Spleen (tissue), 11 donors: ENCODE results near the gene IL22RA2. TPM values are rescaled to one million over a fixed set of nuclear protein-coding genes. Genes with fewer than 3 reads are reported as not detected.

Experiments
- DNase-seq: peaks from one replicate; pipeline ENCODE4 v3.0.0-alpha.2; 2020
- H3K27ac ChIP-seq, 8 donors: fragments of 200-600 bp; sonication (generic) in 7 of 8; 1 replicate in 4 of 8; 2 replicates in 4 of 8; pipeline versions ENCODE4 v1.5.0 to v1.8.0; 2016 to 2021; ENCODE audit warnings: inconsistent platforms in 4 of 8, mild to moderate bottlenecking in 4 of 8, moderate library complexity in 1 of 8
- H3K27me3 ChIP-seq, 7 donors: fragments of 200-600 bp; sonication (generic) in 6 of 7; replicated peaks in 1 of 7; 1 replicate in 4 of 7; 2 replicates in 3 of 7; pipeline versions ENCODE4 v1.5.0 to v1.8.0; 2016 to 2021; ENCODE audit warnings: inconsistent platforms in 3 of 7, mild to moderate bottlenecking in 1 of 7
- H3K36me3 ChIP-seq, 6 donors: fragments of 200-600 bp; sonication (generic) in 5 of 6; 1 replicate in 4 of 6; 2 replicates in 2 of 6; pipeline versions ENCODE4 v1.5.0 to v1.8.0; 2016 to 2021; ENCODE audit warnings: inconsistent platforms in 2 of 6
- H3K4me1 ChIP-seq, 6 donors: fragments of 200-600 bp; sonication (generic) in 5 of 6; 1 replicate in 3 of 6; 2 replicates in 3 of 6; pipeline versions ENCODE4 v1.5.0 to v1.8.0; 2016 to 2021; ENCODE audit warnings: inconsistent platforms in 3 of 6
- H3K4me3 ChIP-seq, 8 donors: fragments of 200-600 bp; sonication (generic) in 7 of 8; 1 replicate in 4 of 8; 2 replicates in 4 of 8; pipeline versions ENCODE4 v1.5.0 to v1.8.0; 2016 to 2021; ENCODE audit warnings: inconsistent platforms in 4 of 8, mild to moderate bottlenecking in 4 of 8, moderate library complexity in 2 of 8
- H3K9me3 ChIP-seq, 8 donors: fragments of 200-600 bp; sonication (generic) in 7 of 8; 1 replicate in 4 of 8; 2 replicates in 4 of 8; pipeline versions ENCODE4 v1.5.0 to v1.8.0; 2016 to 2021; ENCODE audit warnings: inconsistent platforms in 4 of 8
- CTCF ChIP-seq, 11 experiments: fragments of 200-600 bp in 7 of 11; fragments of 450-650 bp in 4 of 11; sonication (generic) in 4 of 11; IDR thresholded peaks in 8 of 11; conservative IDR thresholded peaks in 3 of 11; 1 replicate in 7 of 11; 2 replicates in 4 of 11; pipeline versions ENCODE4 v1.4.0 to v1.8.0; 2016 to 2021; ENCODE audit warnings: antibody characterized with exemption in 11 of 11, inconsistent platforms in 4 of 11, mild to moderate bottlenecking in 1 of 11
- POLR2A ChIP-seq, 3 donors: fragments of 450-650 bp; IDR thresholded peaks; one replicate each; pipeline ENCODE4 v1.5.1; 2017; ENCODE audit warnings: antibody characterized with exemption in 3 of 3, mild to moderate bottlenecking in 1 of 3
- POLR2AphosphoS5 ChIP-seq, 3 donors: sonication (generic); formaldehyde crosslinking; IDR thresholded peaks; one replicate each; pipeline ENCODE4 v1.5.1; 2017; ENCODE audit warnings: antibody characterized with exemption in 3 of 3
- WGBS, 5 donors: extraction: QIAGEN DNeasy Blood & Tissue Kit in 3 of 5; methylation state at CpG; one replicate each; pipeline versions ENCODE4 v1.1.5 to v1.1.7; 2013 to 2018; 5-methylcytosine and 5-hydroxymethylcytosine counted together
- intact Hi-C: fragments of 100-400 bp; cut with DNase I; formaldehyde crosslinking; loops from one replicate; pipeline ENCODE4 v1.15.0; 2023; ENCODE audit warnings: low total_unique reads
- polyA plus RNA-seq, 3 donors: library from polyadenylated mRNA; stranded (reverse); fragments of 200-250 nt; gene quantifications; one replicate each; pipeline ENCODE4 v1.2.1, GENCODE V29; 2013
- total RNA-seq, 7 donors: library from RNA; depleted of rRNA in 3 of 7; stranded (reverse); fragments of >200 nt in 3 of 7; fragmentation: NEBNext Ultra II Directional in 4 of 7; extraction: Animal tissue kit (Norgen Biotek cat#: 25700) in 4 of 7; gene quantifications; one replicate each; pipeline versions ENCODE4 v1.1.0 to v1.2.1, GENCODE V29; 2016 to 2021
- donor health status: healthy with polysubstance abuse.
- donor health status: DM: no; HTN: no; CAD: no; lungs with moderate emphysema.
- donor health status: DM: no; HTN: no; CAD: no.
- donor health status: Bipolar disorder and iron deficiency.
- donor health status: healthy.
- donor health status: DM: no; HTN: no; CAD: no.
- donor health status: DM: yes; HTN: yes; CAD: no.

Gene IL22RA2
- total and polyA plus RNA-seq, 10 donors, result 0.06 to 2.1 (median 0.19) TPM; not detected in 5

GRCh38 chr6:137121401-137121997 lies 51.9 kb downstream of the IL22RA2 start:
- intact Hi-C loops, result no loop called here
- no peak overlapping the region for H3K4me3 ChIP-seq
- H3K36me3 ChIP-seq, result no peaks in the 10 kb centered on the region
- peaks cover 0 to 29% (median 24%) of the 10 kb centered on the region in 8 donors for H3K9me3 ChIP-seq
- peak overlapping the region in 4 of 8 donors; percentile 8 to 40 (median 26) for H3K27ac ChIP-seq
- H3K27me3 ChIP-seq, result no peaks in the 10 kb centered on the region
- H3K4me1 ChIP-seq, result peaks cover 0 to 33% (median 5%) of the 10 kb centered on the region in 6 donors
- 77 to 87% (median 80%) methylated on average over 2 of the region's 2 CpGs for WGBS, 5 donors
- no peak for DNase-seq
- no peak for TF ChIP-seq CTCF (IDR thresholded peaks at IDR 0.05 in 8 of 11, conservative IDR thresholded peaks at IDR 0.05 in 3 of 11)

- no peak overlapping the region for H3K4me3 ChIP-seq
- no peak for DNase-seq
- no peaks in the 10 kb centered on the region for H3K36me3 ChIP-seq
- TF ChIP-seq POLR2AphosphoS5 (IDR thresholded peaks at IDR 0.05) (no peak), POLR2A (IDR thresholded peaks at IDR 0.05) (no peak), CTCF (IDR thresholded peaks at IDR 0.05 in 8 of 11, conservative IDR thresholded peaks at IDR 0.05 in 3 of 11) (no peak)
- H3K27me3 ChIP-seq, result no peaks in the 10 kb centered on the region
- peaks cover 0 to 33% (median 5%) of the 10 kb centered on the region in 6 donors for H3K4me1 ChIP-seq
- peaks cover 0 to 29% (median 24%) of the 10 kb centered on the region in 8 donors for H3K9me3 ChIP-seq
- intact Hi-C loops, result no loop called here
- peak overlapping the region in 4 of 8 donors; percentile 3 to 40 (median 16) for H3K27ac ChIP-seq
Measured at GRCh38 chr6:137120748-137121147, 52.7 kb downstream of the IL22RA2 start.

GRCh38 chr6:137119196-137120104 lies 54.0 kb downstream of the IL22RA2 start:
- Histone ChIP-seq H3K27ac (no peak overlapping the region), H3K4me3 (no peak overlapping the region), H3K36me3 (no peaks in the 10 kb centered on the region), H3K4me1 (peaks cover 0 to 29% (median 5%) of the 10 kb centered on the region in 6 donors), H3K27me3 (no peaks in the 10 kb centered on the region), H3K9me3 (peaks cover 0 to 26% (median 22%) of the 10 kb centered on the region in 8 donors)
- no peak for DNase-seq
- TF ChIP-seq CTCF (IDR thresholded peaks at IDR 0.05 in 8 of 11, conservative IDR thresholded peaks at IDR 0.05 in 3 of 11) (no peak), POLR2AphosphoS5 (IDR thresholded peaks at IDR 0.05) (no peak), POLR2A (IDR thresholded peaks at IDR 0.05) (no peak)
- intact Hi-C loops, result no loop called here
- WGBS, 5 donors, result 71 to 92% (median 79%) methylated on average over 4 of the region's 4 CpGs

- H3K9me3 ChIP-seq, result peaks cover 0 to 26% (median 22%) of the 10 kb centered on the region in 8 donors
- H3K36me3 ChIP-seq, result no peaks in the 10 kb centered on the region
- H3K27me3 ChIP-seq, result no peaks in the 10 kb centered on the region
- no peak overlapping the region for H3K4me3 ChIP-seq
- DNase-seq, result no peak
- intact Hi-C loops, result no loop called here
- H3K4me1 ChIP-seq, result peaks cover 0 to 17% (median 5%) of the 10 kb centered on the region in 6 donors
- no peak overlapping the region for H3K27ac ChIP-seq
- no peak for TF ChIP-seq POLR2A (IDR thresholded peaks at IDR 0.05)
- no peak for TF ChIP-seq CTCF (IDR thresholded peaks at IDR 0.05 in 8 of 11, conservative IDR thresholded peaks at IDR 0.05 in 3 of 11)
- TF ChIP-seq POLR2AphosphoS5 (IDR thresholded peaks at IDR 0.05), result no peak
- WGBS, 5 donors, result 88 to 92% (median 89%) methylated on average over 2 of the region's 2 CpGs
Measured at GRCh38 chr6:137117581-137117980, 55.9 kb downstream of the IL22RA2 start.
